Measurements from ENCODE around the gene TXNRD3. TPM values are rescaled to one million over a fixed set of nuclear protein-coding genes. Genes with fewer than 3 reads are reported as not detected.

Gene TXNRD3
- total RNA-seq, 1 experiment from 2014 or later, result 22.5 TPM

- no peaks in the 10 kb centered on the region for H3K9me2 ChIP-seq (ENCODE audit: insufficient read depth)
- no peaks in the 10 kb centered on the region for H3K4me1 ChIP-seq (replicated peaks; ENCODE audit: insufficient read depth)
- no peaks in the 10 kb centered on the region; the same call in 1 of the 2 replicates for H4K20me1 ChIP-seq (ENCODE audit: insufficient read depth)
- 0 out of 2 replicates have a peak, but pooled peaks cover 8% of the 10 kb centered on the region for H3K36me3 ChIP-seq (ENCODE audit: low read depth)
- H3F3A ChIP-seq (ENCODE audit: insufficient read depth, low read depth), result no peaks in the 10 kb centered on the region
- H3K79me2 ChIP-seq (ENCODE audit: low read depth), result no peaks in the 10 kb centered on the region
- H3K4me3 ChIP-seq, result no peak overlapping the region
- no peak for DNase-seq
- POLR2A ChIA-PET (ENCODE audit: unreplicated experiment), result no interaction called here
- H3K4me2 ChIP-seq, result no peak overlapping the region
- H3K27ac ChIP-seq, result no peak overlapping the region
- CTCF ChIA-PET, result no interaction called here
- no peak overlapping the region for H2AFZ ChIP-seq
- TF ChIP-seq EZH2 (IDR thresholded peaks at IDR 0.05; ENCODE audit: low read depth), result no peak
- H3K27me3 ChIP-seq (ENCODE audit: insufficient read depth, low read depth), result no peaks in the 10 kb centered on the region
- intact Hi-C loops (cut with micrococcal nuclease; ENCODE audit: unreplicated experiment), result no loop called here
- H3K9me3 ChIP-seq (ENCODE audit: insufficient read depth, low read depth), result no peaks in the 10 kb centered on the region
- BruUV-seq (replicated peaks), result no TSS peak
Observed at GRCh38 chr3:126646674-126647073, 8.2 kb downstream of the TXNRD3 start.

DNA sequence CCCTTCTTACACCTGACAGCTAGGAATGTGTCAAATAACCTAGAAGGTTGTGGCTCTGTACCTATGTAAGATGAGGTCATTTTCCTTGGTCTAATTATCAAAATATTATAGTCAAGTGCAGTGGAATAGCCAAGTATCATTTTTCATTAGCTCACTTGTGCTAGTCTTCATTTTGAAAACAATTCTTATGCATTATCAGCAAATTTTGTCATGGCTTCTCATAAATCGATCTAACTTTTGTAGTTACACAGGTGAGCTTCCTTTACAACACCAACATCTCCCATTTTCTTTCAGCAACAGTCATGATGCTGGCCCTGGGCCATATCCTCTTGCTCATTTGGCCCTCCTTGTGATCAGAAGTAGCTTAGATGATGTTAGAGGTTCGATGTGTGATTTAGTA is 10.3 kb downstream of the TXNRD3 start:
- Histone ChIP-seq H4K20me1 (ENCODE audit: insufficient read depth) (no peaks in the 10 kb centered on the region; the same call in 1 of the 2 replicates), H3K27me3 (ENCODE audit: insufficient read depth, low read depth) (no peaks in the 10 kb centered on the region), H3K9me2 (ENCODE audit: insufficient read depth) (no peaks in the 10 kb centered on the region), H3K27ac (no peak overlapping the region), H3F3A (ENCODE audit: insufficient read depth, low read depth) (no peaks in the 10 kb centered on the region), H3K4me2 (no peak overlapping the region), H3K36me3 (ENCODE audit: low read depth) (0 out of 2 replicates have a peak, but pooled peaks cover 8% of the 10 kb centered on the region), H3K4me3 (no peak overlapping the region), H3K4me1 (replicated peaks; ENCODE audit: insufficient read depth) (no peaks in the 10 kb centered on the region), H2AFZ (no peak overlapping the region), H3K79me2 (ENCODE audit: low read depth) (no peaks in the 10 kb centered on the region), H3K9me3 (ENCODE audit: insufficient read depth, low read depth) (no peaks in the 10 kb centered on the region)
- TF ChIP-seq EZH2 (IDR thresholded peaks at IDR 0.05; ENCODE audit: low read depth) (no peak), CTCF (conservative IDR thresholded peaks at IDR 0.05) (no peak)
- ChIA-PET POLR2A (ENCODE audit: unreplicated experiment) (no interaction called here), CTCF (interaction anchor here (0.6 kb wide), 1 partner anchor 373 kb away, joined by 3 read pairs; no protein-coding TSS in a partner anchor)
- BruUV-seq (replicated peaks), result no TSS peak
- DNase-seq, result no peak
- intact Hi-C loops (cut with micrococcal nuclease; ENCODE audit: unreplicated experiment), result no loop called here

- POLR2A ChIA-PET (ENCODE audit: unreplicated experiment), result no interaction called here
- Histone ChIP-seq H3F3A (ENCODE audit: insufficient read depth, low read depth) (no peaks in the 10 kb centered on the region), H2AFZ (no peak overlapping the region), H3K36me3 (ENCODE audit: low read depth) (peaks cover 11% of the 10 kb centered on the region; the same call in 1 of the 2 replicates), H3K9me2 (ENCODE audit: insufficient read depth) (no peaks in the 10 kb centered on the region), H3K4me3 (no peak overlapping the region), H4K20me1 (ENCODE audit: insufficient read depth) (no peaks in the 10 kb centered on the region), H3K4me1 (replicated peaks; ENCODE audit: insufficient read depth) (no peaks in the 10 kb centered on the region), H3K4me2 (no peak overlapping the region), H3K27ac (no peak overlapping the region), H3K9me3 (ENCODE audit: insufficient read depth, low read depth) (no peaks in the 10 kb centered on the region), H3K79me2 (ENCODE audit: low read depth) (no peaks in the 10 kb centered on the region), H3K27me3 (ENCODE audit: insufficient read depth, low read depth) (no peaks in the 10 kb centered on the region)
- DNase-seq, result no peak
- intact Hi-C loops (cut with micrococcal nuclease; ENCODE audit: unreplicated experiment), result no loop called here
- TF ChIP-seq CTCF (conservative IDR thresholded peaks at IDR 0.05) (no peak), EZH2 (IDR thresholded peaks at IDR 0.05; ENCODE audit: low read depth) (no peak)
- CTCF ChIA-PET, result no interaction called here
- no TSS peak for BruUV-seq (replicated peaks)
Observed at GRCh38 chr3:126638790-126639189, 16.1 kb downstream of the TXNRD3 start.

GRCh38 chr3:126636436-126636835 is 18.5 kb downstream of the TXNRD3 start:
- TF ChIP-seq EZH2 (IDR thresholded peaks at IDR 0.05; ENCODE audit: low read depth) (no peak), CTCF (conservative IDR thresholded peaks at IDR 0.05) (no peak)

More at GRCh38 chr3:126636436-126636835, 18.5 kb downstream of the TXNRD3 start:
- H3K9me3 ChIP-seq (ENCODE audit: insufficient read depth, low read depth), result no peaks in the 10 kb centered on the region
- no peaks in the 10 kb centered on the region for H4K20me1 ChIP-seq (ENCODE audit: insufficient read depth)
- no peaks in the 10 kb centered on the region for H3K79me2 ChIP-seq (ENCODE audit: low read depth)
- H3K27me3 ChIP-seq (ENCODE audit: insufficient read depth, low read depth), result no peaks in the 10 kb centered on the region
- BruUV-seq (replicated peaks), result no TSS peak
- intact Hi-C loops (cut with micrococcal nuclease; ENCODE audit: unreplicated experiment), result no loop called here
- ChIA-PET CTCF (no interaction called here), POLR2A (ENCODE audit: unreplicated experiment) (no interaction called here)
- peaks cover 6% of the 10 kb centered on the region; the same call in 1 of the 2 replicates for H3K36me3 ChIP-seq (ENCODE audit: low read depth)
- no peak overlapping the region for H2AFZ ChIP-seq
- H3K9me2 ChIP-seq (ENCODE audit: insufficient read depth), result no peaks in the 10 kb centered on the region
- no peak for DNase-seq
- no peak overlapping the region for H3K4me3 ChIP-seq
- H3K4me1 ChIP-seq (replicated peaks; ENCODE audit: insufficient read depth), result no peaks in the 10 kb centered on the region
- H3K4me2 ChIP-seq, result no peak overlapping the region
- H3F3A ChIP-seq (ENCODE audit: insufficient read depth, low read depth), result no peaks in the 10 kb centered on the region
- H3K27ac ChIP-seq, result no peak overlapping the region

Measured in PC-9 (cell line).